ENCODE results near the gene ZDHHC11B. TPM values are rescaled to one million over a fixed set of nuclear protein-coding genes. Genes with fewer than 3 reads are reported as not detected.
"Not testable (repeated sequence)": the region's sequence is repeated elsewhere in the genome, so short reads cannot be mapped to it uniquely, and the experiment has no call there.

The ZDHHC11B gene
- total RNA-seq, 3 donors from 2014 or later, result 1.1 to 4.8 (median 3.9) TPM

GRCh38 chr5:777756-778161 lies 6.8 kb downstream of the ZDHHC11B start:
- H3K27ac ChIP-seq, result no peak overlapping the region
- H3K9me3 ChIP-seq, result no peaks in the 10 kb centered on the region
- no peak for DNase-seq (ENCODE audit: low spot score in 2 of 2)
- H3K4me3 ChIP-seq, result peak overlapping the region in 1 of 3 donors; percentile 57
- no peak for TF ChIP-seq POLR2AphosphoS5 (IDR thresholded peaks at IDR 0.05)
- no peak for TF ChIP-seq POLR2A (IDR thresholded peaks at IDR 0.05)
- TF ChIP-seq CTCF (IDR thresholded peaks at IDR 0.05), result no peak
- intact Hi-C loops (cut with DNase I; ENCODE audit: low total_unique reads), result no loop called here
- no peaks in the 10 kb centered on the region for H3K4me1 ChIP-seq
- H3K36me3 ChIP-seq, result no peaks in the 10 kb centered on the region
- peaks cover 0 to 10% of the 10 kb centered on the region in 2 donors for H3K27me3 ChIP-seq

- H3K4me1 ChIP-seq, result no peaks in the 10 kb centered on the region
- H3K27ac ChIP-seq, result no peak overlapping the region
- intact Hi-C loops (cut with DNase I; ENCODE audit: low total_unique reads), result no loop called here
- H3K27me3 ChIP-seq, result peaks cover 0 to 10% of the 10 kb centered on the region in 2 donors
- H3K36me3 ChIP-seq, result no peaks in the 10 kb centered on the region
- DNase-seq (ENCODE audit: low spot score in 2 of 2), result no peak
- TF ChIP-seq CTCF (IDR thresholded peaks at IDR 0.05) (no peak), POLR2AphosphoS5 (IDR thresholded peaks at IDR 0.05) (no peak)
- H3K9me3 ChIP-seq, result no peaks in the 10 kb centered on the region
- H3K4me3 ChIP-seq, result peak overlapping the region; percentile 28 to 57 (median 29)
Measured at GRCh38 chr5:776862-777711, 7.4 kb downstream of the ZDHHC11B start.

- H3K4me3 ChIP-seq, result peak overlapping the region; percentile 28 to 57 (median 29)
- H3K36me3 ChIP-seq, result no peaks in the 10 kb centered on the region
- H3K9me3 ChIP-seq, result no peaks in the 10 kb centered on the region
- intact Hi-C loops (cut with DNase I; ENCODE audit: low total_unique reads), result no loop called here
- no peak overlapping the region for H3K27ac ChIP-seq
- peaks cover 0 to 10% of the 10 kb centered on the region in 2 donors for H3K27me3 ChIP-seq
- DNase-seq (ENCODE audit: low spot score in 2 of 2), result peak in 1 of 2 donors; percentile 18
- no peaks in the 10 kb centered on the region for H3K4me1 ChIP-seq
- no peak for TF ChIP-seq POLR2A (IDR thresholded peaks at IDR 0.05)
- no peak for TF ChIP-seq CTCF (IDR thresholded peaks at IDR 0.05)
- no peak for TF ChIP-seq POLR2AphosphoS5 (IDR thresholded peaks at IDR 0.05)
Measured at GRCh38 chr5:775961-776861, 8.3 kb downstream of the ZDHHC11B start.

- H3K27me3 ChIP-seq; H3K36me3 ChIP-seq; H3K4me3 ChIP-seq; H3K4me1 ChIP-seq; H3K9me3 ChIP-seq; H3K27ac ChIP-seq; intact Hi-C loops (cut with DNase I; ENCODE audit: low total_unique reads): not testable (repeated sequence)
- DNase-seq (ENCODE audit: low spot score in 2 of 2), result peak in 1 of 2 donors; percentile 18
Measured at GRCh38 chr5:775595-775960, 9.0 kb downstream of the ZDHHC11B start.

GRCh38 chr5:774854-775505 lies 9.5 kb downstream of the ZDHHC11B start:
- H3K4me3 ChIP-seq; intact Hi-C loops (cut with DNase I; ENCODE audit: low total_unique reads); H3K27ac ChIP-seq; H3K9me3 ChIP-seq; H3K27me3 ChIP-seq; H3K36me3 ChIP-seq; H3K4me1 ChIP-seq: not testable (repeated sequence)
- peak in 1 of 2 donors; percentile 16 for DNase-seq (ENCODE audit: low spot score in 2 of 2)

- H3K27me3 ChIP-seq; intact Hi-C loops (cut with DNase I; ENCODE audit: low total_unique reads); H3K4me1 ChIP-seq; H3K4me3 ChIP-seq; H3K36me3 ChIP-seq; H3K27ac ChIP-seq; H3K9me3 ChIP-seq: not testable (repeated sequence)
- peak in 1 of 2 donors; percentile 17 for DNase-seq (ENCODE audit: low spot score in 2 of 2)
Measured at GRCh38 chr5:774304-774703, 10.2 kb downstream of the ZDHHC11B start.
